Measurements from ENCODE around the gene FLAD1.
"Not testable (repeated sequence)": the region's sequence is repeated elsewhere in the genome, so short reads cannot be mapped to it uniquely, and the experiment has no call there.

DNA sequence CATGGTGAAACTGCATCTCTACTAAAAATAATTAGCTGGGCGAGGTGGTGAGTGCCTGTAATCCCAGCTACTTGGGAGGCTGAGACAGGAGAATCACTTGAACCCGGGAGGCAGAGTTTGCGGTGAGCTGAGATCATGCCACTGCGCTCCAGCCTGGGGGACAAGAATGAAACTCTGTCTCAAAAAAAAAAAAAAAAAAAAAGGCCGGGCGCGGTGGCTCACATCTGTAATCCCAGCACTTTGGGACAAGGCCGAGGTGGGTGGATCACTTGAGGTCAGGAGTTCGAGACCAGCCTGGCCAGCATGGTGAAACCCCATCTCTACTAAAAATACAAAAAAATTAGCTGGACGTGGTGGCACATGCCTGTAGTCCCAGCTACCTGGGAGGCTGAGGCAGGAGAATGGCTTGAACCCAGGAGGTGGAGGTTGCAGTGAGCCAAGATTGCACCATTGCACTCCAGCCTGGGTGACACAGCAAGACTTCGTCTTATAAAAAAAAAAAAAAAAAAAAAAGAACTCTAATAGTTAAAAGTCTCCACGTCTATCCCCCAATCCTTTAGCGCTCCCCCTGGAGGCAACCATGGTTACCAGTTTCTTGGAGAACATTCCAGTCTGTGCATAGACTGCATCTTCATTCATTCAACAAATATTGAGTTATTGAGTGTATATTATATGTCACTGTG, 12.3 kb downstream of the FLAD1 start:
- TF ChIP-seq EZH2 (IDR thresholded peaks at IDR 0.05); POLR2AphosphoS5 (IDR thresholded peaks at IDR 0.05; ENCODE audit: borderline replicate concordance, low read depth, low read length); FOXP2 (optimal IDR thresholded peaks at IDR 0.05; ENCODE audit: control extremely low read depth, extremely low read length, insufficient read depth): not testable (repeated sequence)

Data from SK-N-MC (cell line).